Hepatocyte (in vitro differentiated cells): ENCODE measurements around the gene NOSIP.

ENCODE experiments used
- CTCF ChIP-seq: fragments of 200-600 bp; sonication (generic); IDR thresholded peaks from 2 replicates; pipeline ENCODE4 v1.5.1; 2016; ENCODE audit warnings: antibody characterized with exemption, mild to moderate bottlenecking; ENCODE audit not compliant: poor library complexity
- EZH2 ChIP-seq: fragments of 200-600 bp; sonication (generic); IDR thresholded peaks from 2 replicates; pipeline ENCODE4 v1.6.1; 2016; ENCODE audit warnings: antibody characterized with exemption, mild to moderate bottlenecking, borderline replicate concordance

- TF ChIP-seq CTCF (no peak), EZH2 (no peak)
These were observed 33.9 kb upstream of the NOSIP start for GRCh38 chr19:49614096-49614833.
